ENCODE data around the gene CDK1. TPM values are rescaled to one million over a fixed set of nuclear protein-coding genes. Genes with fewer than 3 reads are reported as not detected.

Gene CDK1
- total RNA-seq, 2 experiments from 2014 or later, result 155 to 156 TPM

DNA sequence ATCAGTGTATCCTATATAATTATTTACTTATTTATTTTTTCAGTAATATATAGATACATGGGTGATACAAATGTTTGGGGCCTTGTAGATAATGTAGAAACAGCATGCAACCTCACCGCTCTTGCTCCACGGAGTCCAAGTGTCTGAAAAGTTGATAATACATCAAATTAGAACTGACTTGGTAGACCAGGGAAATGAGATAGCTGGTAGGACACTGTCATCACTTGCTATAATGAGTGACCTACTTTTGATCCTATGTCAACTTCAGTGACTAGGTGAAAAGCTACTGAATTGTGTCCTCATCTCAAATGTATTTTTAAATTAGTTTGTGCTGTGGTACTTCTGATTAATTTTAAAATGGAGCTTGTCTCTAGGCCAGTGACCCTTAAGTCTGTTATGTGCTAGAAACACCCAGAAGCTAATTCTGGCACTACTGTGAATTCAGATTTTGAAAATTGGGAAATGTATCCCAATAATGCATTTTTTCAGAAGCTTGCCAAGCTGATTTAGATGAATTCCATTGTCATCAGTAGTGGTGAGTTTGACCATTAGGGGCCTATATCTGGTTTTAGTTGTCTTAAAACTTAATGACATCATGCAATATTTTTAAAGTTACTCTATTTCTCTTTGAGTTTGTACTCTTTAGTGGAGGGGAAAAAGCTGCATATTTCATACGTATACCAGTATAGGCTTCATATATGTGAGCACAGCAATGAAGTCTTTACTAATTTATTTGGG is 17.4 kb downstream of the CDK1 start:
- no TSS peak for BruUV-seq (replicated peaks)
- no peak for DNase-seq (ENCODE audit: low spot score)
- intact Hi-C loops (cut with micrococcal nuclease; ENCODE audit: unreplicated experiment), result no loop called here
- Histone ChIP-seq H4K20me1 (ENCODE audit: insufficient read depth, low read length) (peaks cover 41% of the 10 kb centered on the region), H3K36me3 (ENCODE audit: insufficient read depth, low read length) (peaks cover 94% of the 10 kb centered on the region), H3K4me1 (ENCODE audit: insufficient read depth, low read length, poor library complexity, severe bottlenecking) (no peaks in the 10 kb centered on the region), H3K27ac (ENCODE audit: low read depth, low read length, poor library complexity, severe bottlenecking) (no peak overlapping the region), H3K4me3 (ENCODE audit: low read depth, low read length, poor library complexity, severe bottlenecking) (no peak overlapping the region), H3K9me3 (ENCODE audit: low read length) (no peaks in the 10 kb centered on the region), H2AFZ (ENCODE audit: low read length) (no peak overlapping the region), H3K79me2 (ENCODE audit: insufficient read depth, low read depth, low read length) (peaks cover 37% of the 10 kb centered on the region), H3K4me2 (ENCODE audit: low read length) (no peak overlapping the region), H3K9me2 (ENCODE audit: insufficient read depth, low read length) (no peaks in the 10 kb centered on the region)
- TF ChIP-seq, protein P1, sequence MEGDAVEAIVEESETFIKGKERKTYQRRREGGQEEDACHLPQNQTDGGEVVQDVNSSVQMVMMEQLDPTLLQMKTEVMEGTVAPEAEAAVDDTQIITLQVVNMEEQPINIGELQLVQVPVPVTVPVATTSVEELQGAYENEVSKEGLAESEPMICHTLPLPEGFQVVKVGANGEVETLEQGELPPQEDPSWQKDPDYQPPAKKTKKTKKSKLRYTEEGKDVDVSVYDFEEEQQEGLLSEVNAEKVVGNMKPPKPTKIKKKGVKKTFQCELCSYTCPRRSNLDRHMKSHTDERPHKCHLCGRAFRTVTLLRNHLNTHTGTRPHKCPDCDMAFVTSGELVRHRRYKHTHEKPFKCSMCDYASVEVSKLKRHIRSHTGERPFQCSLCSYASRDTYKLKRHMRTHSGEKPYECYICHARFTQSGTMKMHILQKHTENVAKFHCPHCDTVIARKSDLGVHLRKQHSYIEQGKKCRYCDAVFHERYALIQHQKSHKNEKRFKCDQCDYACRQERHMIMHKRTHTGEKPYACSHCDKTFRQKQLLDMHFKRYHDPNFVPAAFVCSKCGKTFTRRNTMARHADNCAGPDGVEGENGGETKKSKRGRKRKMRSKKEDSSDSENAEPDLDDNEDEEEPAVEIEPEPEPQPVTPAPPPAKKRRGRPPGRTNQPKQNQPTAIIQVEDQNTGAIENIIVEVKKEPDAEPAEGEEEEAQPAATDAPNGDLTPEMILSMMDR (conservative IDR thresholded peaks at IDR 0.05; ENCODE audit: low read length), result no peak
- TF ChIP-seq EZH2phosphoT487 (IDR thresholded peaks at IDR 0.05; ENCODE audit: borderline replicate concordance, low read depth, low read length), result no peak
- ChIA-PET POLR2A (interaction anchor here (1.2 to 1.4 kb wide), 2 partner anchors 14 to 23 kb away, joined by 3 to 4 read pairs; no protein-coding TSS in a partner anchor), CTCF (ENCODE audit: unreplicated experiment) (interaction anchor here (0.5 kb wide), 1 partner anchor 8 kb away, joined by 3 read pairs; no protein-coding TSS in a partner anchor)

DNA sequence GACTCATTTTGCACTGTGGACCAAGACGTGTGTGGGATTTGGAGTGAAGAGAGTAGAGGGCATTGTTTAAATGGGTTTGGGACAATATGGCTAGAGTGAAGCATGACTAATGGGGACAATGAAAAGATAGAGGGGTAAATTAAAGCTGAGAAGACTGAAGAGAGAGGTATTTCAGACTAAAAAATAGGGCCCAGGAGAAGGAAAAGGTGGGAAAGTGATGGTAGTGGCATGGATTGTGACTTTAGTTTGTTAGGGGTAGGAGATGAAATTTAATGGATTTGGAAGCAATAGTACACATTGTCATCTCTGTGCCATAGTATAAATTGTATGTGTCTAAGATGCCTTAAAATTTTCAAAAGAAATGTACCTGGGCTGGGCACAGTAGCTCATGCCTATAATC is 18.2 kb downstream of the CDK1 start:
- no peaks in the 10 kb centered on the region for H3K9me3 ChIP-seq (ENCODE audit: low read length)
- ChIA-PET CTCF (ENCODE audit: unreplicated experiment) (no interaction called here), POLR2A (interaction anchor here (1.2 to 1.6 kb wide), 3 partner anchors 8 to 15 kb away, joined by 4 to 5 read pairs (median 4); no protein-coding TSS in a partner anchor)
- intact Hi-C loops (cut with micrococcal nuclease; ENCODE audit: unreplicated experiment), result no loop called here
- H3K36me3 ChIP-seq (ENCODE audit: insufficient read depth, low read length), result peaks cover 90% of the 10 kb centered on the region
- no peak overlapping the region for H2AFZ ChIP-seq (ENCODE audit: low read length)
- peaks cover 29% of the 10 kb centered on the region for H3K79me2 ChIP-seq (ENCODE audit: insufficient read depth, low read depth, low read length)
- H4K20me1 ChIP-seq (ENCODE audit: insufficient read depth, low read length), result peaks cover 32% of the 10 kb centered on the region
- no peak overlapping the region for H3K4me3 ChIP-seq (ENCODE audit: low read depth, low read length, poor library complexity, severe bottlenecking)
- H3K4me1 ChIP-seq (ENCODE audit: insufficient read depth, low read length, poor library complexity, severe bottlenecking), result no peaks in the 10 kb centered on the region
- no peak for DNase-seq (ENCODE audit: low spot score)
- H3K27ac ChIP-seq (ENCODE audit: low read depth, low read length, poor library complexity, severe bottlenecking), result no peak overlapping the region
- H3K4me2 ChIP-seq (ENCODE audit: low read length), result no peak overlapping the region
- no peaks in the 10 kb centered on the region for H3K9me2 ChIP-seq (ENCODE audit: insufficient read depth, low read length)
- BruUV-seq (replicated peaks), result no TSS peak
- TF ChIP-seq, protein P1 (conservative IDR thresholded peaks at IDR 0.05; ENCODE audit: low read length), result no peak
- TF ChIP-seq EZH2phosphoT487 (IDR thresholded peaks at IDR 0.05; ENCODE audit: borderline replicate concordance, low read depth, low read length), result no peak

DNA sequence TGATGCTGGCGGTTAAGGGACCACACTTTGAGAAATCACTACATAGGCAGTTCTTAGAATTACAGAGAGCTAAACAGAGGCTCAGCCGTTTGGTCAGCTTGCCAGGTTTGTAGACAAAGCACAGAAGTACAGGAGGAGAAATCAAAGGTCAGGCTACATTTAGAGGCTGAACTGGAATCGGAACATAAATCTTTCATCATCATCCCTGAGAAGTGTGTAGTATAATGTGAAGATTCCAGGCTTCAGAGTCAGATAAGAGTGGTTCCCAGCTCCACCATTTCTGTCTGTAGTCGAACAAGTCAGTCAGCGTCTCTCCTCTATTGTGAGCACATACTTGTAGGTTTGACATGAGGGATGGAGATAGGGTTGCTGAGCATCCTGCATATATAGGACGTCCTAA is 18.9 kb downstream of the CDK1 start:
- Histone ChIP-seq H3K79me2 (ENCODE audit: insufficient read depth, low read depth, low read length) (peaks cover 21% of the 10 kb centered on the region; the same call in 1 of the 2 replicates), H4K20me1 (ENCODE audit: insufficient read depth, low read length) (peaks cover 25% of the 10 kb centered on the region), H3K4me3 (ENCODE audit: low read depth, low read length, poor library complexity, severe bottlenecking) (no peak overlapping the region), H3K9me3 (ENCODE audit: low read length) (no peaks in the 10 kb centered on the region), H3K9me2 (ENCODE audit: insufficient read depth, low read length) (no peaks in the 10 kb centered on the region), H2AFZ (ENCODE audit: low read length) (no peak overlapping the region), H3K4me2 (ENCODE audit: low read length) (no peak overlapping the region), H3K27ac (ENCODE audit: low read depth, low read length, poor library complexity, severe bottlenecking) (no peak overlapping the region), H3K4me1 (ENCODE audit: insufficient read depth, low read length, poor library complexity, severe bottlenecking) (no peaks in the 10 kb centered on the region), H3K36me3 (ENCODE audit: insufficient read depth, low read length) (peaks cover 85% of the 10 kb centered on the region)
- no peak for DNase-seq (ENCODE audit: low spot score)
- POLR2A ChIA-PET, result interaction anchor here (1.2 to 1.6 kb wide), 2 partner anchors 9 to 12 kb away, joined by 4 to 5 read pairs; no protein-coding TSS in a partner anchor
- no TSS peak for BruUV-seq (replicated peaks)
- CTCF ChIA-PET (ENCODE audit: unreplicated experiment), result no interaction called here
- TF ChIP-seq EZH2phosphoT487 (IDR thresholded peaks at IDR 0.05; ENCODE audit: borderline replicate concordance, low read depth, low read length), result no peak
- TF ChIP-seq, protein P1 (conservative IDR thresholded peaks at IDR 0.05; ENCODE audit: low read length), result no peak
- intact Hi-C loops (cut with micrococcal nuclease; ENCODE audit: unreplicated experiment), result no loop called here

Data from OCI-LY7 (cell line).